DND-41 (cell line): ENCODE measurements around the gene CCDC174.

Experiments
- CTCF ChIP-seq: IDR thresholded peaks from 2 replicates; pipeline ENCODE4 v1.5.1; 2012; ENCODE audit warnings: borderline replicate concordance, low read length, moderate library complexity, mild to moderate bottlenecking; ENCODE audit not compliant: poor library complexity, severe bottlenecking; ENCODE audit errors: extremely low read depth
- EZH2 ChIP-seq: IDR thresholded peaks from 3 replicates; pipeline ENCODE4 v1.6.1; 2012; ENCODE audit warnings: borderline replicate concordance, low read depth, mild to moderate bottlenecking, moderate library complexity, low read length, inconsistent platforms; ENCODE audit not compliant: severe bottlenecking

GRCh38 chr3:14680716-14681115 lies 29.2 kb downstream of the CCDC174 start:
- TF ChIP-seq CTCF (no peak), EZH2 (no peak)
